HG02943 (cell line): ENCODE data around the gene THAP4.
"Not testable (repeated sequence)": the region's sequence is repeated elsewhere in the genome, so short reads cannot be mapped to it uniquely, and the experiment has no call there.

Experiments used
- ATAC-seq: cut with Tn5 transposase; IDR thresholded peaks from one replicate; pipeline ENCODE4 v1.9.1; 2021; ENCODE audit warnings: mild to moderate bottlenecking, low read depth, moderate library complexity; ENCODE audit not compliant: unreplicated experiment

THAP4 gene

DNA sequence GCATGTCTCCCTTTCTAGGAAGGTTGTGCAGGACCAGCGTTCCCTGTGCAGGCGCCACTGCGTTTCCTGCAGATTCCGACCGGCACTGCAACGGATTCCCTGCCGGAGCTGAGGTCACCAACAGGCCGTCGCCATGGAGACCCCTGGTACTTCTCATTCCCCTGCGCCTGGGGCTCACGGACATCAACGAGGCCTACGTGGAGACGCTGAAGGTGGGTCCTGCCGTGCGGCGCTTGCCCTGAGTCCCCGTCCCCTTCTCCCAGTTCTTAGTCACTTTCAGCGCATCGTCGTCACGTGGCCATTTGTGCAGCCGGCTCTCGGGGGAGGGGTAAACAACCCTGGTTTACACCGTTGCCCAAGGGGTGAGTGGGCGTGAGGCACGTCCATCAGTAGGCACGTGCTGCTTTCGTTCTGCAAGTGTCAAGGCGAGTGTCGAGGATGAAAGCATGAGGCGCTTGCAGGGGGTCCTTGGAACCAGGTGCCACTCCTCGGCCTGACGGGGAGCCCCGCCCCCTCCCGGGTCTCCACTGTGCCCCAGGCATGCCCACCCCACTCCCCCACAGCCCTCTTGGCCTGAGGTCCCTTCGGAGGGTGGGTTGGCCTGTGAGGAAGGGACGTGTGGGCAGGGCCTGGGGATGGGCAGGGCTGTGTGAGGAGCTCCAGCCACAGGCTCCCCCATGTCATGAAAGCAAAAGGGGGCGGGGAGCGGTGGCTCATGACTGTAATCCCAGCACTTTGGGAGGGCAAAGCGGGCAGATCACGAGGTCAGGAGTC lies 29.9 kb upstream of the THAP4 start:
- no peak for ATAC-seq

DNA sequence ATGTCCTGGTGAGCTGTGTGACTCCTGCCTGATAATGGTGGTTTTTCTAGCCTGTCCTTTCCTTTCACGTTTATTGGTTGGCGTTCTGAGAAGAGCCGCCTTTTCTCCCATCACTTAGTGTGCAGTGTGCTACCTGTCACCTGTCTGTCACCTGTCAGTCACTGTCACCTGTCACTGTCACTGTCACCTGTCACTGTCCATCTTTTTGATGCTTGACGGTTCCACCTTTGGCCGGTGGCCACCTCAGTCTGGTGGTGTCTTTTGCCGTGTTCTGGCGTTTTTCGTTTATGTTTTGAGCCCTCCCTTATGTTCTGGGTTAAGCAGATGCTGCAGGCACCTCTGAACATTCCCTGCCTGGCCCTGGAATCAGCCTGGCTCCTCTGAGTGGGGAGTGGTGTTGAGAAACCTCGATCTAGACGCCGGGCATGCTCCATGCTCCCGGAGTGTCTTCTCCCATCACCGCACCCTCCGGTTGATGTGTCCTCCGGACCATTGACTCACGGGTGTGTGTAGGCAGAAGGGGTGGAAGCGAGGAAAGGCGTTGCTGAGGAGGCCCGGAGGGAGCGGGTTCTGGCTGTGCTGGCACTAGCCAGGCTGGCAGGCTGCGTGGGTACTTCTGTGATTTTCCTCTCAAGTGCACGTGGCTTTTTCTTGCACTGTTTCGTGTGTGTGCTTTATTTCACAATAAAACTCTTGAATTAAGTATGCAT lies 28.9 kb upstream of the THAP4 start:
- no peak for ATAC-seq

DNA sequence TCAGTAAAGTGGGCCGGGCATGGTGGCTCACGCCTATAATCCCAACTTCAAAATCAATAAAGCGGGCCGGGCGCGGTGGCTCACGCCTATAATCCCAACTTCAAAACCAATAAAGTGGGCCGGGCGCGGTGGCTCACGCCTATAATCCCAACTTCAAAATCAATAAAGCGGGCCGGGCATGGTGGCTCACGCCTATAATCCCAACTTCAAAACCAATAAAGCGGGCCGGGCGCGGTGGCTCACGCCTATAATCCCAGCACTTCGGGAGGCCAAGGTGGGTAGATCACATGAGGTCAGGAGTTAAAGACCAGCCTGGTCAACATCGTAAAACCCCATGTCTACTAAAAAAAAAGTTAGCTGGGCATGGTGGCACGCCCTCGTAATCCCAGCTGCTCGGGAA lies 25.8 kb upstream of the THAP4 start:
- not testable (repeated sequence) for ATAC-seq

DNA sequence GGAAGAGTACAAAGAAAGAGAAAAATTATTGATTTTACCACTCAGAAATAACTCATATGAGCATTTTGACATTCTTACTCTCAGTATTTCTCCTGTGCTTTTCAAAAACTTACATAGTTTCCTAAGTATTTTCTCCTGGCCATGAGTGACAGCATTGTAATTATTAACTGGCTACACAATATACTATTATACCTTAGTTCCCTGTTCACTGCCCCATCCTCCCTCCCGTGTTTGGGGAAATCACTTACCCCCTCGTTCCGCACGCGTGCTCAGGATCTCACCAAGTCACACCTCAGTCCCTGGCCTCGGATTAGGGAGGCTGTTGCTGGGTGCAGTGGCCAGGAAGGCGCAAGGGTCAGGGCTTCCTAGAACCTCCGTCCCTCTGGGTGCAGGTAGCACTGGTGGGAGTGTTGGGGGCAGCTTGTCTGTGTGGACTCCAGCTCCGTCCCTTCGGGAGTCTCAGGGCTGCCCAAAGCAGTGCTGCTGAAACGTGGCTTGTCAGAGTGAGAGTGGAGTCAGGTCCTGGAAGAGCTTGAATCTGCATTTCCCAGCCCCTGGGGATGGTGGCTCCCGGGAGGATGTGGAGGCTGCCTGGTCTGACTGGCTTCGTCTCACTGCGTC lies 23.7 kb upstream of the THAP4 start:
- no peak for ATAC-seq

DNA sequence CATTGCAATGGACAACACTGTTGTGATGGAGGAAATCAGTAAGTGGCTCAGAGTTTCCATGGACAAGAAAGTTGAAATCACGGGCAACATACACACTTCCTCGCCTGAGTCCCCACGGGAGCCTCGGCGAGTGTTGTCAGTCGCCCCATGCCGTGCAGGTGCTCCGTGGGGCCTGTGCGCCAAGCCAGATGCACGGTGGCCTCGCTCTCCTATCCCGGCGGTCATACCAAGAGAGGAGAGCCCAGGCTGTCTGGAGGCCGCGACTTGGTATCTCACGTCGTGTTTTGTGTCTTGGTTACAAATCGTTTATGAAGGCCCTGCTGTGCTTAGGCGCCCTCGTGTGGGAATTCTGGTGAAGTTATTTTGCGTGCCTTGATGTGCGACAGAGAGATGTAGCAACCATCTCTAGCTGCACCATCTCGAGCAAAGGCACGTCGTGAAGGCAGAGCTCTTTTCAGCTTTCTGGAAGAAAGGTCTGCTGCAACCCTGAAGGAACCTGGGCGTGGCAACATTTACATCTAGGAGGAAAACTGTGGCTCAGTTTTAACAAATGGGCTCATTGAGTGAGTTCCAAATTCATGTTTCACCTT lies 22.3 kb upstream of the THAP4 start:
- ATAC-seq = no peak

DNA sequence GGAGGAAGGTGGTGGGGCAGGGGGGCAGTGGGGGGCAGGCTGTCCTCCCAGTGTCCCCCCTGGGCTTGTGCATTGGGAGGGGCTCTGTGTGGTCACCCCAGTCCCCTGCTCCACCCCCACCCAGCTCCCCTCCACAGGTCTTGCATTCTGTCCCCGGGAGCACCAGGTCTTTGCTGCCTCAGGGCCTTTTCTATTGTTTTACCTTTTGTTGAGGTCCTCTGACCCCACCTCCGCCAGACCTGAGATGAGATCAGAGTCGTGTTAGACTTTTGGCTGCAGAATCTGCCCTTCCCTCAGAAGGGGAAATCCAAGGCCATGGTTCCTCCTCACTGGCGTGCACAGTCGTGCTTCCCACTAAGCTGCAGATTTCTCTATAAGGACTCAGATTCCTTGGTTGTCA lies 21.3 kb upstream of the THAP4 start:
- no peak for ATAC-seq

DNA sequence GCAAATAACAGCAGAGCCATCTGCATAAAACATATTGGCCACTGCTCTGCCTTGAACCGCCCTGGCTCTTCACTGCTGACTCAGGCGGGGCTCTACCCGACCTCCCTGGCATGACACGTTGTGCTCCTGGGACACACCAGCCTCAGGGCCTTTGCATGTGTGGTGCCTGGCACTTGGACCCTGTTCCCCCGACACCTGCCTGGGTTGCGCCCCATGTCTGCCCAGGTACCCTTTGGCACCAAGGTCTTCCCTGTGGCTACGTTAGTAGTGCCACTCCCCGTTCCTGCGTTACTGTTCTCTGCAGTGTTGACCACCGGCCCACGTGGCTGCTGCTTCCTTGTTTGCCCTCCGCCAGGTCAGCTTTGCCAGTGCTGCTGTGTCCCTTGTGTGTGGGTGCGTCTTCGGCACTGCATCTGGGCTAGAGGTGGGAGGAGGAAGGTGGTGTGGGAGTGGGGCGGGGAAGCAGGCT lies 20.9 kb upstream of the THAP4 start:
- no peak for ATAC-seq

DNA sequence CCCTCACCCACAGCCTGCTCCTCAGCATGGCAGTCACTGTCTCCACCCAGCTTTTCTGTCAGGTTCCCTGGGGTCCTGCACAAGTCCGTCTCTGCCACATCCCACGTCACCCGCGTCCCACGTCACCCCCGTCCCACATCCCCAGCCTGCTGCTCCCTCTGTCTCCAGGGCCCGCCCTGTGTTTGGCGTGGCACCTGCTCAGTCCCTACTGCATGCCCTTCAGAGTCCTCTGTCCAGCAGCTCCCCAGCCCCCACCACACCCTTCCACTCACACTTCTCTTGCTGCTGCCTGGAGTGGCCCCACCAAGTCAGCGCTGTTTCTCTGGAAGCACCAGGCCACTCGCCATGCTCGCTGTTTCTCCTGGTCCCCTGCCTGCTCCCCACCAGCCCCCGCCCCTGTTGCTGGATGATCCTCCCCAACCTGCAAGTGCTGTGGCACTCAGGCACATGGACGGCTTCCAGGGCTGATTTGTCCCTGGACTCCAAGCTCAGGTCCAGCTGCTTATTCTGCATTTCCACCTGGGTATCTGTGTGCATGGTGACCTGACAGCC lies 19.3 kb upstream of the THAP4 start:
- no peak for ATAC-seq

DNA sequence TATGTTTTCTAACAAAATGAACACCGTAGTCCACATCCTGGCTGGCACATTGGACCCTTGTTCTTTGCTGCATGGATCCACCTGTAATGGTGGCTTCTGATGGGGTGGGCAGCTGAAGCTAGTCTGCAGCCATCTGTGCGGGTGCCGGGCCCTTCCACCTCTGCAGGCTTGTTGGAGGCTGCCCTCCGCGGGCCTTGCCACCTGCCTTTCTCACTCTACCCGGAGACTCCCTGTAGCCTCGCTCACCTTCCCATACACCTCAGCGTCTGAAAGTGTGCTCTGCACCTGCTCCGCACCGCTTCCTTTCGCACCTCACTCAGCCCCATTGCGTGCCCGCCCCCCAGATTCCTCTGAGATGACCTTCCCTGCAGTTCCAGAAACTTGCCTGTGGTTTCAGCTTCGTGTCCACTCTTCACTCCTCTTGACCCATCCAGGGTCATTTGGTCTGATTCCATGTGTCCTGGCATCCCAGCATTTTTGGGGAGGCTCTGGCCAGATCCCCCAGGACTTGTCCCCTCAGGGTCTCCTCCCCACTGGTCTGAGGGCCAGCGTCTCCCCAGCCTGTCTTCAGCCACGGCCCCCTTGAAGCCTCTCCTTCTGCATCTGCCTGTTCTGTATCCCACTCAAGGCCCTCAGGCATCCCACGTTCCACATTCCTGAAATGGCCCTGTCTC lies 18.7 kb upstream of the THAP4 start:
- ATAC-seq = no peak

DNA sequence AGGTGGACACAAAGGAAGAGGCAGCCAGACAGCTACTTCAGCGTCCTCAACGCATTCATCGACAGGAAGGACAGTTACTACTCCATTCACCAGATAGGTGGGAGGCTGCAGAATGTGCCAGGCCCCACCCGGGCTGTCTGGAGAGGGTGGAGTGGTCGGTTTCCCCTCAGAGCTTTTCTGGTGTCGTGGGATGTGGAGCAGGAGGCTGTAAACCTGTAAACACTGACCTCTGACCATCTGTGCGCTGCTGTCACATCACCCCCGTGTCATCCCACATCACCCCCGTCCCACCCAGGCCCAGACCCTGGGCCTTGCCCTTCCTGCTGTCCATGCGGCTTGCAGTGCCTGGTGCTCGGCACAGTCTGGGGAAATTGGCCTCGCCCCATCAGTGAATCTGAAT lies 17.6 kb upstream of the THAP4 start:
- no peak for ATAC-seq

DNA sequence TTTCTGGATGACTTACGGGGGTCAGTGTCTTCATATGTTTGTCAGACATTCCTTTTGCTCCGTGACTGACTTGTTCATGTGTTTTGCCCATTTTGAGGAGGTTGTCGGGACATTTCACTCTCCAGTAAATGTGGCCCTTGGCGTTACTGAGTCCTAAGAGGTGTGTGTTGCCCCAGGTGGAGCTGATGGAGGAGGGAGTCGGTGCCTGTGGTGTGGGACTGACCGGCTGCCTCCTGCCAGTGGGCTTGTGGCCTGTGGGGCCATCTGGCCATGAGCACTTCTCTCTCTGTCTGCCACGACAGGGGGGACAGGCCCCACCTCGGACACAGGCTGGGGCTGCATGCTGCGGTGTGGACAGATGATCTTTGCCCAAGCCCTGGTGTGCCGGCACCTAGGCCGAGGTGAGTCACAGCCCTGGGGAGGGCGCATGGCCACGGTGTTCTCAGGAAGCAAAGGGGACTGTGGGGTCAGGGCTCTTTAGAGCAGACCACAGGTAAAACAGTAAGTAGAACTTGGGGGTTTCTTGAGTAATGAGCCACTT lies 16.3 kb upstream of the THAP4 start:
- no peak for ATAC-seq

DNA sequence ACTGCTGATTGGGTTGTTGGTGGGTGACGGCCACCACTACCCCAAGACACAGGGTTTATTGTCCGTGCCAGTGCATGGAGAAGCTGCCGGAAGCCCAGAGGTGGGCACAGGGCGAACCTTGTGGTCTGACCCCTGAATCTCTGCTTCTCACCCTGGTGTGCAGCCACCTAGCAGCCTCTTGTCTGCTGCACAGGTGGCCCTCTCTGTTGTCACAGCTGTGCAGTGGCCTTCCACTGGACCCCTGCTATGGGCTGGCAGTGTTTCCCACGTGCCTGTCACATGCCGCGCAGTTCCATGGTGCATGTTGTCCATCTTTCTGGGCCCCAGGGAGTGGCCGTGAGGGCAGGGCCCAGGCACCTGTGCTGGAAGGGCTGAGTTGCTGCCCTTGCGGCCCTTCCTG lies 15.8 kb upstream of the THAP4 start:
- ATAC-seq = no peak

DNA sequence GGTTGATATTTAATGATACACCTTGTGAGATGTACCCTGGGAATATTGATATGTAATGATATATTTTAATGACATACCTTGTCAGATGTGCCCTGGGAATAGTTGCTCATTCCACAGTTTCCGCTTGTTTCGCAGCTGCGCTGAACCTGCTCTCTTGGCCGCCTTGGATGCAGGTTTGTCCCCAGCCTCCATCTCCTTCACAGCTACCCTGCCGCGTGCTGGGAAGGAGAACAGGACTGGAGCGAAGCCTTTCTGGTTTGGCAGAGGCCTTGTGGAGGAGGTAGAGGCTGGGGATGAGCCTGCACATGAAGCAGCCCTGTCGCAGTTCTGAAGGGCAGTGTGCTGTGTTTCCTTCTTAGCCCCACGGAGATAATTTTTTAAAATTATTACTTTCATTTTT lies 15.2 kb upstream of the THAP4 start:
- no peak for ATAC-seq

DNA sequence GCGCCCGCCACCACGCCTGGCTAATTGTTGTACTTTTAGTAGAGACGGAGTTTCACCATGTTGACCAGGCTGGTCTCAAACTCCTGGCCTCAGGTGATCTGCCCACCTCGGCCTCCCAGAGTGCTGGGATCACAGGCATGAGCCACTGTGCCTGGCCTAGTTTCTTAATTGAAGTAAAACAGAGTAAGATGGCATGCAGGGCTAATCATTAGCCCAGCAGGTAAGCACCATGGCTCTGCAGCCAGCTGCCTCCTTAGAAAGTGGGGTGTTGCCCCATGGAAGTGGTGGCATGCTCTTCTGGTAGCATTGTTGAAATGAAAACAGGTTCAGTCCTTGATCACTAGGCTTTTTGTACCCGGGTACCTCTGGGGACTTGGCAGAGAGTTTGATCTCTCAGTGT lies 13.0 kb upstream of the THAP4 start:
- ATAC-seq = no peak

DNA sequence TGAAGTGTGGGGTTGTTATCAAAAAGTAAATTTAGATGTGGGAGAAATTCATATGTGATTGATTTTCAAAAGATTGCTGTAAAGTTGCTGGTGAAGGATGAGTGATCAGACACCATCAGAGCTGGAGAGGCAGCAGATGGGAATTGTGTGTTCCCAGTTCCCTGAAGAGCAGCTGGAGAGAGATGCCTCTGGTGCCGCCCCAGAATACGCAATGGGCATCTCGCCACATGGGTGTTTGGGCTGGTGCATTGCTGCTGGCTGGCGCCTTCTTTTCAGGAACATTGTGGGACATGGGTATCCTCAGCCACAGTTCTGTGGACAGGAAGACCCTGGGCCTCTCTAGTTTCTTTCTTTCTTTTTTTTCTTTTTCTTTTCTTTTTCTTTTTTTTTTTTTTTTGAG lies 12.4 kb upstream of the THAP4 start:
- ATAC-seq = no peak

DNA sequence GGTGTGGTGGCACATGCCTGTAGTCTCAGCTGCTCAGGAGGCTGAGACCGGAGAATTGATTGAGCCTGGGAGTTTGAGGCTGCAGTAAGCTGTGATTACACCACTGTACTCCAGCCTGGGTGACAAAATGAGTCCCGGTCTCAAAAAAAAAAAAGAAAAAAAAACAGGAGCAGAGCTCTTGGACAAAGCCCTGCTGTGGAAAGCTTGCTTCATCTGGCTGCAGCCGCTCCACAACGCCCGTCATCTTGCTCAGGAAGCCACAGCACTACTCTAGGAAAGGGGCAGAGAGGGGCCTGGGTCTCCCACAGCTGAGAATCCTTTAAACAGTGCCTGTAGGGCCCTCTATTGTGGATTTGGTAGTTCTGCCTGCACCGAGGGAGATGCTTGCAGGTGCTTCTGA lies 11.5 kb upstream of the THAP4 start:
- no peak for ATAC-seq

DNA sequence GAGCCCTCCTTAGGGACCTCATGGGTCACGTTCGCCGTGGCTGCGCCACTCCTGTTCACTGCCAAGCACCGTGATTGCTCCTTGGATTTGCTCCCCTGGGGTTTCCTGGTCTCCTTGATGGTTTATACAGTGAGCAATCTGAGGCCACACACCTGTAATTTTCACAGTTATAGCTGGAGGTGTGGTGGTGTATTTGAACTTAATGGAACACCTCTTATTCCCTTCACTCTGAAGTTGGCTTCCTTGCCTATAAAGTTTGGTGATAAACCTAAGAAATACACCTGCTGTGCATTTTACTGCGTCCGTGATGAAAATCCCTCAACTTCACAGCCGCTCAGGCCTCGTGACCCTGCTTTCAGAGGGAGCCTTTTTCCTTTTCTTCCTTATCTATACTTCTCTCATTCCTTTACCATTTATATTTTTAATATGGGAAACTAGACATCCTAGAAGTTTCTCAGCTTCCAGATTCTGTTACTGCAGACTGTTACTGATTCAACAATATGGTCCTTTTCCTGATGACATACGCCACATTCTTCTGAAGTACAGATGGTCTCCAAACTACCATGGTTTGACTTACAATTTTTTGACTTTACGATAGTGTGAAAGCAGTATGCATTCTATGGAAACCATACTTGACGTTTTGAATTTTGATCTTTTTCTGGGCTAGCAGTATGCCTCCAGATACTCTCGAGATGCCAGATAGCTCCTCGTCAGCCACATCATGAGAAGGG lies 9.1 kb upstream of the THAP4 start:
- no peak for ATAC-seq

DNA sequence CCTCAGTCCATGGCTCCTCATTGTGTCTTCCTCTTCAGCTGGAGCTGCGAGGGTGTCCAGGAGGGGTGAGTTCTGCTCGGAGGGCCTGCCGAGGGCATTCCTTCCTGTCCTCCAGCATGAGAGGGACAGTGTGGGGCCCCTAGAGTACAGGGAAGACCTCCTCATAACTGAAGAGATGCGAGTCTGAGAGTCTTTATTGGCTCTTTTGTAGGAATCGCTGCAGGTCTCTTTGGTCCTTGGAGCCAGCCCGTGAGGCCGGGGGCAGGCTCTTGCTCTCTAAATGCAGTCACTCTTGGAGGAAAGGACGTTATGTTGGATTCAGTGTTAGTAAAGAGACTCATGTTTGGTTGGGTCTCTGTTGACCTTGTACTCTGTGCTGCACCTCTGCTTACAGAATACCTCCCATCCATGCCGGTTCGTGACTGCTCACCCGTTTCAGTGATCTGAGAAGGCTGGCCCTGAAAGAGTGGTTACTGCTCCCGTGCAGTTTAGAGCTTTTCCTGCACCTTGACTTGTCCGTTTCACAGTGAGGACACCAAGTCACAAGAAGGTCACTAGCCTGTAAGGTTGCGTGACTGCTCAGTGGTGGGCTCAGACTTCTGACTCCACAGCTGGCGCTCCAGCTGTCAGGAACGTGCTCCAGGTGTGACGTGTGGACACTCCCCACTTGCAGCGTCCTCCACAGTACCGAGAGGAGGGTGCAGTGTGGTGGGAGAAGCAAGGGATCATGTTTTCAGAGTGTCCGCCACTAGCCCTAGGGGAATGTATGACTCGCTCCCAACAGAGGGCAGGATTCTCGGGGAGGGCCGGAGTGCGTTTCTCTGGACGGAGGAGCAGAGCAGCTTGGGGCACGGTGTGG lies 8.3 kb upstream of the THAP4 start:
- no peak for ATAC-seq

DNA sequence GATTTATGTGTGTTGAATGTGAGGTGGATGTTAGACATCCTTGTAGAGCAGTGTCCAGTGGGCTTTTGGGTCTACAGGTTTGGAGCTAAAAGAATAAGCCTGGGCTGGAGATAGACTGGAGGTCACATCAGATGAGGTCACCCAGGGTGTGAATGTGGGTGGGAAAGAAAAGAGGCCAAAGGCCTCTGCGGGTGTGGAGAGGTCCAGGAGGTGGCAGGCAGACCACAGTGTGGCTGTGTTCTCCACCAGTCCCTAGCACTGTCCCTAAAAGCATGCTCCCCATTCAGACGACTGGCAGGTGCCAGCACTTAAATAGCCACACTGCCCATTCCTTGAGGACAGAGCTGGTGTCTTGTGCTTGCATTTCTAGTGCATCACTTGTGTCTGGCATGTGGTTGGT lies 4.7 kb upstream of the THAP4 start:
- no peak for ATAC-seq
